WTC11 (cell line): Measurements from ENCODE around the gene BCAT1. TPM values are rescaled to one million over a fixed set of nuclear protein-coding genes. Genes with fewer than 3 reads are reported as not detected.
"Not testable (repeated sequence)": the region's sequence is repeated elsewhere in the genome, so short reads cannot be mapped to it uniquely, and the experiment has no call there.

Experiments used
- ATAC-seq: fragments of 200-7000 bp; cut with Tn5 transposase; 2 replicates; pipeline ENCODE4 v1.10.0; 2021; ENCODE audit warnings: mild to moderate bottlenecking, moderate library complexity
- CTCF ChIA-PET: fragments of 300-600 bp; sonication (Branson Sonifier 250); formaldehyde crosslinking; loops from one replicate; lab custom pipeline; 2021; ENCODE audit warnings: antibody characterized with exemption; lab: Charles Lee
- POLR2A ChIA-PET: fragments of 350-600 bp; sonication (Branson Sonifier 250); formaldehyde crosslinking; loops from one replicate; lab custom pipeline; 2021; ENCODE audit warnings: antibody characterized with exemption; lab: Charles Lee
- DNase-seq: peaks from one replicate; pipeline ENCODE4 v3.0.0; 2021; ENCODE audit warnings: low spot score
- H3K27ac Mint-ChIP-seq: 2 replicates; pipeline ENCODE4 v1.8.0; 2021; ENCODE audit warnings: mixed read lengths
- H3K27me3 Mint-ChIP-seq: 2 replicates; pipeline ENCODE4 v1.8.0; 2021; ENCODE audit warnings: low read depth, mild to moderate bottlenecking, moderate library complexity, mixed read lengths
- H3K36me3 Mint-ChIP-seq: 2 replicates; pipeline ENCODE4 v1.8.0; 2021; ENCODE audit warnings: mixed read lengths
- H3K4me1 Mint-ChIP-seq: 2 replicates; pipeline ENCODE4 v1.8.0; 2022; ENCODE audit warnings: mixed read lengths
- H3K4me3 Mint-ChIP-seq: 2 replicates; pipeline ENCODE4 v1.8.0; 2021; ENCODE audit warnings: mild to moderate bottlenecking, moderate library complexity, mixed read lengths
- H3K9me3 Mint-ChIP-seq: 2 replicates; pipeline ENCODE4 v1.8.0; 2021; ENCODE audit warnings: mixed read lengths
- ETV6 ChIP-seq: sonication (generic); formaldehyde crosslinking; IDR thresholded peaks from 2 replicates; pipeline ENCODE4 v1.8.1; 2022; ENCODE audit warnings: mild to moderate bottlenecking, missing genetic modification reagents
- FOXJ3 ChIP-seq: sonication (generic); formaldehyde crosslinking; IDR thresholded peaks from 2 replicates; pipeline ENCODE4 v1.9.0; 2021; ENCODE audit warnings: missing genetic modification reagents, mild to moderate bottlenecking, borderline replicate concordance
- FOXP1 ChIP-seq: sonication (generic); formaldehyde crosslinking; IDR thresholded peaks from 2 replicates; pipeline ENCODE4 v1.8.0; 2022; ENCODE audit warnings: missing genetic modification reagents, mild to moderate bottlenecking, moderate library complexity, borderline replicate concordance
- GRHL2 ChIP-seq: fragments of 250-450 bp; sonication (Bioruptor Pico); IDR thresholded peaks from 2 replicates; pipeline ENCODE4 v1.8.0; 2022; ENCODE audit warnings: mild to moderate bottlenecking, moderate library complexity; ENCODE audit not compliant: insufficient replicate concordance, severe bottlenecking
- GTF2I ChIP-seq: fragments of 250-450 bp; sonication (Bioruptor Pico); conservative IDR thresholded peaks from 2 replicates; pipeline ENCODE4 v1.4.0; 2021; ENCODE audit warnings: mild to moderate bottlenecking
- MYBL2 ChIP-seq: sonication (generic); formaldehyde crosslinking; IDR thresholded peaks from 2 replicates; pipeline ENCODE4 v1.8.1; 2023; ENCODE audit warnings: mild to moderate bottlenecking, moderate library complexity, missing genetic modification reagents
- TEAD1 ChIP-seq: sonication (generic); formaldehyde crosslinking; IDR thresholded peaks from 2 replicates; pipeline ENCODE4 v1.8.0; 2022; ENCODE audit warnings: mild to moderate bottlenecking, missing genetic modification reagents
- ZNF232 ChIP-seq: sonication (generic); formaldehyde crosslinking; IDR thresholded peaks from 2 replicates; pipeline ENCODE4 v1.8.0; 2022; ENCODE audit warnings: mild to moderate bottlenecking, missing genetic modification reagents
- ZNF317 ChIP-seq: sonication (generic); formaldehyde crosslinking; IDR thresholded peaks from 2 replicates; pipeline ENCODE4 v1.8.1; 2023; ENCODE audit warnings: low read depth, mild to moderate bottlenecking, moderate library complexity, missing genetic modification reagents, borderline replicate concordance
- ZNF416 ChIP-seq: fragments of 250-450 bp; sonication (Bioruptor Pico); IDR thresholded peaks from 2 replicates; pipeline ENCODE4 v1.9.0; 2021; ENCODE audit warnings: mild to moderate bottlenecking, inconsistent platforms
- ZNF671 ChIP-seq: fragments of 250-450 bp; sonication (Bioruptor Pico); IDR thresholded peaks from 2 replicates; pipeline ENCODE4 v1.8.0; 2021; ENCODE audit warnings: mild to moderate bottlenecking
- total RNA-seq: library from RNA; stranded (reverse); gene quantifications from 3 replicates; pipeline ENCODE4 v1.2.3, GENCODE V29; 2021
- TF ChIP-seq, protein P1 (sequence below): sonication (generic); formaldehyde crosslinking; IDR thresholded peaks from 2 replicates; pipeline ENCODE4 v1.8.1; 2022; ENCODE audit warnings: mild to moderate bottlenecking, moderate library complexity, missing genetic modification reagents
- TF ChIP-seq, protein P2 (sequence below): sonication (generic); formaldehyde crosslinking; IDR thresholded peaks from 2 replicates; pipeline ENCODE4 v1.8.1; 2023; ENCODE audit warnings: mild to moderate bottlenecking, moderate library complexity, missing genetic modification reagents
- TF ChIP-seq, protein P3 (sequence below): sonication (generic); formaldehyde crosslinking; IDR thresholded peaks from 2 replicates; pipeline ENCODE4 v1.8.1; 2022; ENCODE audit warnings: low read depth, mild to moderate bottlenecking, moderate library complexity, missing genetic modification reagents, borderline replicate concordance
- TF ChIP-seq, protein P4 (sequence below): sonication (generic); formaldehyde crosslinking; IDR thresholded peaks from 2 replicates; pipeline ENCODE4 v1.8.1; 2022; ENCODE audit warnings: mild to moderate bottlenecking, missing genetic modification reagents, moderate library complexity, borderline replicate concordance
- TF ChIP-seq, protein P5 (sequence below): fragments of 200-600 bp; IDR thresholded peaks from 2 replicates; pipeline ENCODE4 v1.8.0; 2022; ENCODE audit warnings: antibody characterized with exemption
- TF ChIP-seq, protein P6 (sequence below): sonication (generic); formaldehyde crosslinking; IDR thresholded peaks from 2 replicates; pipeline ENCODE4 v1.8.0; 2023; ENCODE audit warnings: mild to moderate bottlenecking, missing genetic modification reagents
- TF ChIP-seq, protein P7 (sequence below): fragments of 250-450 bp; sonication (Bioruptor Pico); IDR thresholded peaks from 2 replicates; pipeline ENCODE4 v1.9.0; 2021; ENCODE audit warnings: mild to moderate bottlenecking, borderline replicate concordance

Gene BCAT1
- total RNA-seq, 1 experiment from 2014 or later = 267 TPM

DNA sequence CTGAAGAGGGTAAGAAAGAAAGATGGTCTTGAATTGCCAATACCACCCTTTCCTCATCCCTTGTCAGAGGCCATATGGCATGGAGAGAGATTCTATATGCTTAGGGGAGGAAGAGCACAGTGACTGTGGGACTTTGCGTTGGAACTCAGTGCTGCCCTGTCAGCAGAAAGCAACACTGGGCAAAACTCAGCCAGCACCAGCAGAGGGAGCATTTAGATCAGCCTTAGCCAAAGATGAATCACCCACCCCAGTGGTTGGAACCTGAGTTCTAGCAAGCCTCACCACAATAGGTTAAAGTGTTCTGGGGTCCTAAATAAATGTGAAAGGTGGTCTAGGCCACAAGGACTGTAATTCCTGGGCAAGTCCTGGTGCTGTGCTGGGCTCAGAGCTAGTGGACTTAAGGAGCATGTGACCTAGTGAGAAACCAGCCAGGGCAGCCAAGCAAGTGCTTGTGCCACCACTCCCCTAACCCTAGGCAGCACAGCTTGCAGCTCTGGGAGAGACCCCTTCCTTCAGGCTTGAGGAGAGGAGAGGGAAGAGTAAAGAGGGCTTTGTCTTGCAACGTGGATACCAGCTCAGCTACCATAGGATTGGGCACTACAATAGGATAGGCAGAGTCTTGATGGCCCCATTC lies 11.4 kb upstream of the BCAT1 start:
- POLR2A ChIA-PET = no interaction called here
- TF ChIP-seq ETV6 (CRISPR knock-in tag) = 0 out of 2 replicates have a peak, but pooled peaks have one; percentile 41
- TF ChIP-seq, protein P1, sequence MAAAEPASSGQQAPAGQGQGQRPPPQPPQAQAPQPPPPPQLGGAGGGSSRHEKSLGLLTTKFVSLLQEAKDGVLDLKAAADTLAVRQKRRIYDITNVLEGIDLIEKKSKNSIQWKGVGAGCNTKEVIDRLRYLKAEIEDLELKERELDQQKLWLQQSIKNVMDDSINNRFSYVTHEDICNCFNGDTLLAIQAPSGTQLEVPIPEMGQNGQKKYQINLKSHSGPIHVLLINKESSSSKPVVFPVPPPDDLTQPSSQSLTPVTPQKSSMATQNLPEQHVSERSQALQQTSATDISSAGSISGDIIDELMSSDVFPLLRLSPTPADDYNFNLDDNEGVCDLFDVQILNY = no peak
- no peak for TF ChIP-seq ZNF416 (CRISPR knock-in tag)
- no peak for TF ChIP-seq ZNF671
- TF ChIP-seq, protein P2, sequence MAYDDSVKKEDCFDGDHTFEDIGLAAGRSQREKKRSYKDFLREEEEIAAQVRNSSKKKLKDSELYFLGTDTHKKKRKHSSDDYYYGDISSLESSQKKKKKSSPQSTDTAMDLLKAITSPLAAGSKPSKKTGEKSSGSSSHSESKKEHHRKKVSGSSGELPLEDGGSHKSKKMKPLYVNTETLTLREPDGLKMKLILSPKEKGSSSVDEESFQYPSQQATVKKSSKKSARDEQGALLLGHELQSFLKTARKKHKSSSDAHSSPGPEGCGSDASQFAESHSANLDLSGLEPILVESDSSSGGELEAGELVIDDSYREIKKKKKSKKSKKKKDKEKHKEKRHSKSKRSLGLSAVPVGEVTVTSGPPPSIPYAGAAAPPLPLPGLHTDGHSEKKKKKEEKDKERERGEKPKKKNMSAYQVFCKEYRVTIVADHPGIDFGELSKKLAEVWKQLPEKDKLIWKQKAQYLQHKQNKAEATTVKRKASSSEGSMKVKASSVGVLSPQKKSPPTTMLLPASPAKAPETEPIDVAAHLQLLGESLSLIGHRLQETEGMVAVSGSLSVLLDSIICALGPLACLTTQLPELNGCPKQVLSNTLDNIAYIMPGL = 0 out of 2 replicates have a peak, but pooled peaks have one; percentile 17
- no peak for TF ChIP-seq MYBL2 (CRISPR knock-in tag)
- TF ChIP-seq, protein P3, sequence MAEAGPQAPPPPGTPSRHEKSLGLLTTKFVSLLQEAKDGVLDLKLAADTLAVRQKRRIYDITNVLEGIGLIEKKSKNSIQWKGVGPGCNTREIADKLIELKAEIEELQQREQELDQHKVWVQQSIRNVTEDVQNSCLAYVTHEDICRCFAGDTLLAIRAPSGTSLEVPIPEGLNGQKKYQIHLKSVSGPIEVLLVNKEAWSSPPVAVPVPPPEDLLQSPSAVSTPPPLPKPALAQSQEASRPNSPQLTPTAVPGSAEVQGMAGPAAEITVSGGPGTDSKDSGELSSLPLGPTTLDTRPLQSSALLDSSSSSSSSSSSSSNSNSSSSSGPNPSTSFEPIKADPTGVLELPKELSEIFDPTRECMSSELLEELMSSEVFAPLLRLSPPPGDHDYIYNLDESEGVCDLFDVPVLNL (CRISPR knock-in tag) = no peak
- TF ChIP-seq, protein P4, sequence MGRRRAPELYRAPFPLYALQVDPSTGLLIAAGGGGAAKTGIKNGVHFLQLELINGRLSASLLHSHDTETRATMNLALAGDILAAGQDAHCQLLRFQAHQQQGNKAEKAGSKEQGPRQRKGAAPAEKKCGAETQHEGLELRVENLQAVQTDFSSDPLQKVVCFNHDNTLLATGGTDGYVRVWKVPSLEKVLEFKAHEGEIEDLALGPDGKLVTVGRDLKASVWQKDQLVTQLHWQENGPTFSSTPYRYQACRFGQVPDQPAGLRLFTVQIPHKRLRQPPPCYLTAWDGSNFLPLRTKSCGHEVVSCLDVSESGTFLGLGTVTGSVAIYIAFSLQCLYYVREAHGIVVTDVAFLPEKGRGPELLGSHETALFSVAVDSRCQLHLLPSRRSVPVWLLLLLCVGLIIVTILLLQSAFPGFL = no peak
- TF ChIP-seq, protein P5, sequence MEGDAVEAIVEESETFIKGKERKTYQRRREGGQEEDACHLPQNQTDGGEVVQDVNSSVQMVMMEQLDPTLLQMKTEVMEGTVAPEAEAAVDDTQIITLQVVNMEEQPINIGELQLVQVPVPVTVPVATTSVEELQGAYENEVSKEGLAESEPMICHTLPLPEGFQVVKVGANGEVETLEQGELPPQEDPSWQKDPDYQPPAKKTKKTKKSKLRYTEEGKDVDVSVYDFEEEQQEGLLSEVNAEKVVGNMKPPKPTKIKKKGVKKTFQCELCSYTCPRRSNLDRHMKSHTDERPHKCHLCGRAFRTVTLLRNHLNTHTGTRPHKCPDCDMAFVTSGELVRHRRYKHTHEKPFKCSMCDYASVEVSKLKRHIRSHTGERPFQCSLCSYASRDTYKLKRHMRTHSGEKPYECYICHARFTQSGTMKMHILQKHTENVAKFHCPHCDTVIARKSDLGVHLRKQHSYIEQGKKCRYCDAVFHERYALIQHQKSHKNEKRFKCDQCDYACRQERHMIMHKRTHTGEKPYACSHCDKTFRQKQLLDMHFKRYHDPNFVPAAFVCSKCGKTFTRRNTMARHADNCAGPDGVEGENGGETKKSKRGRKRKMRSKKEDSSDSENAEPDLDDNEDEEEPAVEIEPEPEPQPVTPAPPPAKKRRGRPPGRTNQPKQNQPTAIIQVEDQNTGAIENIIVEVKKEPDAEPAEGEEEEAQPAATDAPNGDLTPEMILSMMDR = no peak; the same call in 1 of the 2 replicates
- TF ChIP-seq TEAD1 (CRISPR knock-in tag) = no peak
- TF ChIP-seq, protein P6, sequence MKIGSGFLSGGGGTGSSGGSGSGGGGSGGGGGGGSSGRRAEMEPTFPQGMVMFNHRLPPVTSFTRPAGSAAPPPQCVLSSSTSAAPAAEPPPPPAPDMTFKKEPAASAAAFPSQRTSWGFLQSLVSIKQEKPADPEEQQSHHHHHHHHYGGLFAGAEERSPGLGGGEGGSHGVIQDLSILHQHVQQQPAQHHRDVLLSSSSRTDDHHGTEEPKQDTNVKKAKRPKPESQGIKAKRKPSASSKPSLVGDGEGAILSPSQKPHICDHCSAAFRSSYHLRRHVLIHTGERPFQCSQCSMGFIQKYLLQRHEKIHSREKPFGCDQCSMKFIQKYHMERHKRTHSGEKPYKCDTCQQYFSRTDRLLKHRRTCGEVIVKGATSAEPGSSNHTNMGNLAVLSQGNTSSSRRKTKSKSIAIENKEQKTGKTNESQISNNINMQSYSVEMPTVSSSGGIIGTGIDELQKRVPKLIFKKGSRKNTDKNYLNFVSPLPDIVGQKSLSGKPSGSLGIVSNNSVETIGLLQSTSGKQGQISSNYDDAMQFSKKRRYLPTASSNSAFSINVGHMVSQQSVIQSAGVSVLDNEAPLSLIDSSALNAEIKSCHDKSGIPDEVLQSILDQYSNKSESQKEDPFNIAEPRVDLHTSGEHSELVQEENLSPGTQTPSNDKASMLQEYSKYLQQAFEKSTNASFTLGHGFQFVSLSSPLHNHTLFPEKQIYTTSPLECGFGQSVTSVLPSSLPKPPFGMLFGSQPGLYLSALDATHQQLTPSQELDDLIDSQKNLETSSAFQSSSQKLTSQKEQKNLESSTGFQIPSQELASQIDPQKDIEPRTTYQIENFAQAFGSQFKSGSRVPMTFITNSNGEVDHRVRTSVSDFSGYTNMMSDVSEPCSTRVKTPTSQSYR = no peak
- TF ChIP-seq ZNF232 (CRISPR knock-in tag) = no peak
- no peak for TF ChIP-seq GTF2I (CRISPR knock-in tag)
- no peak for TF ChIP-seq GRHL2 (CRISPR knock-in tag)
- TF ChIP-seq FOXP1 (CRISPR knock-in tag) = no peak
- TF ChIP-seq, protein P7, sequence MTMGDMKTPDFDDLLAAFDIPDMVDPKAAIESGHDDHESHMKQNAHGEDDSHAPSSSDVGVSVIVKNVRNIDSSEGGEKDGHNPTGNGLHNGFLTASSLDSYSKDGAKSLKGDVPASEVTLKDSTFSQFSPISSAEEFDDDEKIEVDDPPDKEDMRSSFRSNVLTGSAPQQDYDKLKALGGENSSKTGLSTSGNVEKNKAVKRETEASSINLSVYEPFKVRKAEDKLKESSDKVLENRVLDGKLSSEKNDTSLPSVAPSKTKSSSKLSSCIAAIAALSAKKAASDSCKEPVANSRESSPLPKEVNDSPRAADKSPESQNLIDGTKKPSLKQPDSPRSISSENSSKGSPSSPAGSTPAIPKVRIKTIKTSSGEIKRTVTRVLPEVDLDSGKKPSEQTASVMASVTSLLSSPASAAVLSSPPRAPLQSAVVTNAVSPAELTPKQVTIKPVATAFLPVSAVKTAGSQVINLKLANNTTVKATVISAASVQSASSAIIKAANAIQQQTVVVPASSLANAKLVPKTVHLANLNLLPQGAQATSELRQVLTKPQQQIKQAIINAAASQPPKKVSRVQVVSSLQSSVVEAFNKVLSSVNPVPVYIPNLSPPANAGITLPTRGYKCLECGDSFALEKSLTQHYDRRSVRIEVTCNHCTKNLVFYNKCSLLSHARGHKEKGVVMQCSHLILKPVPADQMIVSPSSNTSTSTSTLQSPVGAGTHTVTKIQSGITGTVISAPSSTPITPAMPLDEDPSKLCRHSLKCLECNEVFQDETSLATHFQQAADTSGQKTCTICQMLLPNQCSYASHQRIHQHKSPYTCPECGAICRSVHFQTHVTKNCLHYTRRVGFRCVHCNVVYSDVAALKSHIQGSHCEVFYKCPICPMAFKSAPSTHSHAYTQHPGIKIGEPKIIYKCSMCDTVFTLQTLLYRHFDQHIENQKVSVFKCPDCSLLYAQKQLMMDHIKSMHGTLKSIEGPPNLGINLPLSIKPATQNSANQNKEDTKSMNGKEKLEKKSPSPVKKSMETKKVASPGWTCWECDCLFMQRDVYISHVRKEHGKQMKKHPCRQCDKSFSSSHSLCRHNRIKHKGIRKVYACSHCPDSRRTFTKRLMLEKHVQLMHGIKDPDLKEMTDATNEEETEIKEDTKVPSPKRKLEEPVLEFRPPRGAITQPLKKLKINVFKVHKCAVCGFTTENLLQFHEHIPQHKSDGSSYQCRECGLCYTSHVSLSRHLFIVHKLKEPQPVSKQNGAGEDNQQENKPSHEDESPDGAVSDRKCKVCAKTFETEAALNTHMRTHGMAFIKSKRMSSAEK (CRISPR knock-in tag) = 0 out of 2 replicates have a peak, but pooled peaks have one; percentile 34
- TF ChIP-seq FOXJ3 = no peak
- TF ChIP-seq ZNF317 (CRISPR knock-in tag) = no peak
- TF ChIP-seq, all 79 proteins: peak for 3
- Mint-ChIP-seq H3K4me3 (no peak overlapping the region), H3K36me3 (peaks cover 16% of the 10 kb centered on the region), H3K27me3 (no peaks in the 10 kb centered on the region), H3K27ac (no peak overlapping the region), H3K4me1 (peaks cover 30% of the 10 kb centered on the region), H3K9me3 (peaks cover 26% of the 10 kb centered on the region)
- DNase-seq (peak; percentile 66), ATAC-seq (peak; percentile 95)
- CTCF ChIA-PET = interaction anchor here (0.7 to 1.3 kb wide), 4 partner anchors 31 to 175 kb away, joined by 3 to 6 read pairs (median 3); no protein-coding TSS in a partner anchor

DNA sequence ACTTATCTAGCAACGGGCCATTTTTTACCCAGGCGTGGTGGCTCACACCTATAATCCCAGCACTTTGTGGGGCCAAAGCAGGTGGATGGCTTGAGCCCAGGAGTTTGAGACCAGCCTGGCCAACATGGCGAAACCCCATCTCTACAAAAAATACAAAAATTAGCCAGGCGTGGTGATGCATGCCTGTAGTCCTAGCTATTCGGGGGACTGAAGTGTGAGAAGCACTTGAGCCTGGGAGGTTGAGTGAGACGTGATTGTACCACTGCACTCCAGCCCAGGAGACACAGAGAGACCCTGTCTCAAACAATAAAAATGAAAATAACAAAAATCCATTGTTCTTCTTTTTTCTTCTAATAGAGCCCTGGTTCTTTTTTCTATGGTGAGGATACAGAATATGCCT lies 7.5 kb upstream of the BCAT1 start:
- H3K27me3 Mint-ChIP-seq, DNase-seq, POLR2A ChIA-PET, H3K36me3 Mint-ChIP-seq, H3K4me3 Mint-ChIP-seq, ATAC-seq, H3K27ac Mint-ChIP-seq: not testable (repeated sequence)
- CTCF ChIA-PET = interaction anchor here (0.6 kb wide), 2 partner anchors 85 to 108 kb away, joined by 3 read pairs; no protein-coding TSS in a partner anchor
- Mint-ChIP-seq H3K4me1 (peaks cover 24% of the 10 kb centered on the region), H3K9me3 (peaks cover 12% of the 10 kb centered on the region)
